ACC112 (cell line): ENCODE measurements around the gene CST8.

Experiments used
- H2AFZ ChIP-seq: fragments of 200-600 bp; sonication (generic); one replicate; pipeline ENCODE4 v1.6.0; 2017; ENCODE audit warnings: antibody characterized with exemption, low read length; ENCODE audit not compliant: unreplicated experiment
- H3K27ac ChIP-seq: fragments of 200-600 bp; sonication (generic); 2 replicates; pipeline ENCODE4 v1.5.1; 2014; ENCODE audit warnings: low read depth, mild to moderate bottlenecking, antibody characterized with exemption, low read length, moderate library complexity
- H3K27me3 ChIP-seq: fragments of 200-600 bp; sonication (generic); 2 replicates; pipeline ENCODE4 v1.6.1; 2014; ENCODE audit warnings: mild to moderate bottlenecking, antibody characterized with exemption, low read length, moderate library complexity, mixed read lengths; ENCODE audit not compliant: insufficient read depth
- H3K36me3 ChIP-seq: fragments of 200-600 bp; sonication (generic); 2 replicates; pipeline ENCODE4 v1.6.1; 2016; ENCODE audit warnings: mild to moderate bottlenecking, antibody characterized with exemption, low read length, moderate library complexity, mixed read lengths; ENCODE audit not compliant: insufficient read depth
- H3K4me1 ChIP-seq: fragments of 200-600 bp; sonication (generic); one replicate; pipeline ENCODE4 v1.6.1; 2016; ENCODE audit warnings: low read length, mixed read lengths; ENCODE audit not compliant: insufficient read depth, unreplicated experiment, control insufficient read depth
- H3K4me3 ChIP-seq: fragments of 200-600 bp; sonication (generic); 2 replicates; pipeline ENCODE4 v1.5.1; 2014; ENCODE audit warnings: mild to moderate bottlenecking, low read depth, low read length
- H3K79me2 ChIP-seq: fragments of 200-600 bp; sonication (generic); one replicate; pipeline ENCODE4 v1.6.0; 2016; ENCODE audit warnings: low read length; ENCODE audit not compliant: control insufficient read depth, unreplicated experiment, insufficient read depth

Gene CST8

DNA sequence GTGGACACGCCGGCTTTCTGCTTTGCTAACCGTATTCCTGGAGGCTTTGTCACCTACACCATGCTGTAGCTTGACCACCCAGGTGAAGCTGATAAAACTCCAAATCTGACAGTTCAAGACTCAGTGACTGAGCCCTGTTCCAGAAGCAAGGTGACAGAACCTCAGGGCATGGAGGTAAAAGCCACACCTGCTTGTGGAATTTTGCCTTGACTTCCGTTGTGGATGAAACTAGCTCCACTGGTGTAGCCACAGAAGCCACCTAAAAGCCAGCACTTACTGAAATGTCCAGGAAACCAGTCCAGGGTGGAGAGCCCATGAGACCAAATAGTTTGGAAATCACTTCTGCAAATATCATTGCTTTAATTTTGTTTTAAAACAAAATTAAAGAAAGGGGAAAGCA, 11.0 kb downstream of the CST8 start:
- Histone ChIP-seq H2AFZ (no peak overlapping the region), H3K36me3 (no peaks in the 10 kb centered on the region), H3K4me1 (no peaks in the 10 kb centered on the region), H3K27ac (no peak overlapping the region), H3K27me3 (peaks cover 44% of the 10 kb centered on the region), H3K4me3 (no peak overlapping the region), H3K79me2 (no peaks in the 10 kb centered on the region)

DNA sequence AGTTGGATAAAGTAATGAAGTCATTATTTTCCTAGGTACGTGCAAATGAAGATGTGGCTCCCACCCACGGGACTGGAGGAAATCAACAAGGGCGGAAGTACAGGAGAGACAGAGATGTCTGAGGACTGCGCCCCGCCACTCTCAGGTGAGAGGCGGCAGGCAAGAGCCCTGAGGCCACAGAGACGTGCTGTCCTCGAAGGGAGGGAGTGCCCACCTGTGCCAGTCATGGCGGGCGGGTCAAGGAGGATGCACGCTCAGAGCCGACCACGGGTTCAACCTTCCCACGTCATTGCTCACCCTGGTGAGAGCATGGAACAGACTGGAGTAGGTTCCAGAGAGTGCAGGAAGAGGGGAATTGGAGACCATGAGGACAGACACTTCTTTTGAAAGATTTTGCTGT, 12.7 kb downstream of the CST8 start:
- Histone ChIP-seq H3K27ac (no peak overlapping the region), H3K79me2 (no peaks in the 10 kb centered on the region), H2AFZ (no peak overlapping the region), H3K4me3 (no peak overlapping the region), H3K27me3 (peaks cover 45% of the 10 kb centered on the region), H3K36me3 (no peaks in the 10 kb centered on the region), H3K4me1 (no peaks in the 10 kb centered on the region)

DNA sequence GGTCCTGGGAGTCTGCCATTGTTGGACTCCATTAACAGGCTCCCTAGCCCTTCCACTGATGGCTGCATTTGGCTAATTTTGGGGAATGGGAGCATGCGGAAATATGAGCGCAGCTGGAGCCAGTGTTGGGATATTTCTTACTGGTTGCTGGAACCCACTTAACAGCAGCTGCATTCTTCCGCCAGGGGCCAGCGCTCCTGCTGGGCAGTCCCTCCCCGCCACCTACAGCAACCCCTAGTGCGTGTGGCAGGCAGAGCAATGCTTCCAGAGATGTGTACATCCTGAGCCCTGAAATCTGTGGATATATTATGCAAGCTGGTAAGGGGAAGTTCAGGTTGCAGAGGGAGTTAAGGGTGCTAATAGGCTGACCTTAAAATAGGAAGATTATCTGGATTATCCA, 16.4 kb downstream of the CST8 start:
- H3K4me3 ChIP-seq = no peak overlapping the region
- no peaks in the 10 kb centered on the region for H3K4me1 ChIP-seq
- H3K27ac ChIP-seq = no peak overlapping the region
- H2AFZ ChIP-seq = no peak overlapping the region
- H3K36me3 ChIP-seq = no peaks in the 10 kb centered on the region
- peaks cover 41% of the 10 kb centered on the region for H3K27me3 ChIP-seq
- H3K79me2 ChIP-seq = no peaks in the 10 kb centered on the region

DNA sequence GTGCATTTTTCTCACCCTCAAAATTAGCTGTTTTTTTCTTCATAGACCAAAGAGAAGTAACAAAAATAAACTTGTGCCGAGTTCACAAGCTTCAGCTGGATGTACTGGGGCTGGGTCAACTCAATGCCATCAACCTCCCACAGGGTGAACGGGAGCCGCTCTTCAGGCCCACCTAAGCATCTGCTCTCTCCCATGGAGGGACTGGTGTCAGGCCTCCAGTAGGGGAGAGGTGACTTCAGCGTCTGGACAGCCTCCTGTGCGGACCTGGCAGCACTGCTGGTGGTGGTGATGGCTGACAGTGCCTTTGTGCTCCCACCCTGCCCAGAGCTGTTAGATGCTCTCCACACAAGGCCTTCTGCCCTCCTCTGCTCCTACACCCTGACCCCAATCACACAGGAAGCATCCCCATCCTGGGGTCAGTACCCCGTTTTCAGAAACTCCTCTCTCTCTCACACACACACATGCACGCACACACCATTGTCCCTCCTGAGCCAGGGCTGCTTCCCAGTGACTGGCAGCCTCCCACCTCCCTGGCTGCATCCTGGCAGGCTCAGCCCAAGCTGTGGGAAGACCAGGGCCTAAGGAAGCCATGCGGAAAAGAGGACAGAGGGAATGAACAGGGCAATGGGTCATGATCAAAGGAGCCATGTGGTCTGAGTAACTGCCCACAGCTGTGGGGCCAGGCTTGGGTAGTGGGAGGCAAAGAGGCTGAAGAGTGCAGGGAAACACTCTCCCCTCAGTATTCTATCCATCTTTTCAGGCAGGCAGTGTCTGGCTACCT, 17.7 kb downstream of the CST8 start:
- Histone ChIP-seq H3K4me1 (no peaks in the 10 kb centered on the region), H3K4me3 (no peak overlapping the region), H3K27me3 (peaks cover 31% of the 10 kb centered on the region), H3K79me2 (no peaks in the 10 kb centered on the region), H3K36me3 (no peaks in the 10 kb centered on the region), H2AFZ (no peak overlapping the region), H3K27ac (no peak overlapping the region)

DNA sequence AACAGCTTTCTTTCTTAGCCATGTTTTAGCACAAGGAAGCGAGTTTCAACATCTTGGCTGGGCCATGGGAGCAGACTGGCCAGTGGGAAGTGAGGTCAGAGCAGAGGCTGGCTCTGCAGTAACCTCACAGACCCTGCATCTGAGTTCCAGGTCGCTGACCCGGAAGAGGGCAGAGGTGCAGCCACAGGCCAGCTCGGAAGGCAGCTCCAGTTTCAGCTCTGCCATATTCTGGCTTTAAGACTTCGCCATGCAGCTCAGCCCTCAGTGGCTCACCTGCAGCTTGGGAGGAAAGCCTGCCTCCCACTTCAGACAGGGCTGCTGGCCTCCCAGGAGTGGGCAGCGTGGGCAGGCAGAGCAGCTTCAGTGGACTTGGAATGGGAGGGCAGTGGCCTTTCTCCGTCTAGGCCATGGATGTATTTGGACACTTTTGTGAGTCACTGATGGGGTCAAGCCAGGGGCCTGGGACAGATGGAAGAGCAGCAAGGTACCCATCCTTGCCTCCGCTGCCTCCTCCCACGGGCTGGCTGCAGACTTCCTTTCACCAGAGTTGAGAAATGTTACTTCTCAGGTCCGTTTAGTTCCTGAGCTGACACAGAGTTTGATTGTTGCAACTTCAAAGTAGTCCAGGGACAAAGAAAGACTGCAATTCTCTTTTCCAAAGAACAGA, 18.5 kb downstream of the CST8 start:
- Histone ChIP-seq H3K27ac (no peak overlapping the region), H3K4me3 (no peak overlapping the region), H3K27me3 (peaks cover 24% of the 10 kb centered on the region), H3K4me1 (no peaks in the 10 kb centered on the region), H3K36me3 (no peaks in the 10 kb centered on the region), H3K79me2 (no peaks in the 10 kb centered on the region), H2AFZ (no peak overlapping the region)

DNA sequence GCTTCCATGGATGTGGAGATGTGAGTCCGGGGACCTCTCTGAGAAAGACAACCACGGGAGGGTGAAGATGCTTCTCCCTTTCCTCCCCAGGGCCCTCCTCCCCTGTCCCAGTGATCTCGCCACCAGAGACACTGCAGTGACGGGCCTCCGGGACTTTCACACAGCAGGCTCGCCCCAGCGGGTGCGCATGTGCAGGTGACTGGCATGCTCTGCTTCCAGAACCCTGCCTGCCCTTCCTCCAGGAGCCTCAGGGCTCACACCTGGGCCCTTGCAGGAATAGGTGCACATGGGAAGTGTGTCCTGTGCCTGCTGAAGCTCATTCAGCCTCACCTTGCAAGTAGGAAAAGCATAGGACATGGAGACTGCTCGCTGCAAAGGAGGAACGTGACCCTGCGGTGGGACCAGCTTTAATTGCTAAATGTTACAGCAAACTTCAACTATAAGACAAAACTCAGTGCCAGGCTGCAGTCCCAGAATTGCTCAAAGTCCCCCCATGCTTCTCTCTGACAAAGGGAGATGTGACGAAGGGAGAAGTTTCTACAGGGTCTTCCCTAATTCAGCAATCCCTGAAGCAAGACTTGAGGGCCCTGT, 19.2 kb downstream of the CST8 start:
- Histone ChIP-seq H2AFZ (no peak overlapping the region), H3K27me3 (peaks cover 24% of the 10 kb centered on the region; the same call in 1 of the 2 replicates)

DNA sequence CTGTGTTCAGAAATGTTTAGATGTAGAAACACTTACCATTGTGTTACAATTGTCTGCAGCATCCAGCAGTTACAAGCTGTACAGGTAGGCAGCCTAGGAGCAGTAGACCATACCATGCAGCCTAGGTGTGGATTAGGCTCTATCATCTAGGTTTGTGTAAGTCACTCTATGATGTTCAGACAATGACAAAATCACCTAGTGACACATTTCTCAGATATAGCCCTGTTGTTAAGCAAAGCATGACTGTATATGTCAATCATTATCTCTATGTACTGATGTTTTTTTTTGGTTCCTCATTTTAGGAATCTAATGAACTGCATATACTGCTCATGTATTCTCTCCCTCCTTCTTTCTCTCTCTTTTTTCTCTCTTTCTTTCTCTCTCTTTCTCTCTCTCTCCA, 22.2 kb downstream of the CST8 start:
- Histone ChIP-seq H2AFZ (no peak overlapping the region), H3K79me2 (no peaks in the 10 kb centered on the region), H3K36me3 (no peaks in the 10 kb centered on the region), H3K27ac (no peak overlapping the region), H3K4me3 (no peak overlapping the region), H3K4me1 (no peaks in the 10 kb centered on the region), H3K27me3 (peaks cover 14% of the 10 kb centered on the region; the same call in 1 of the 2 replicates)

More for the DNA sequence above, 19.2 kb downstream of the CST8 start:
- H3K4me3 ChIP-seq = no peak overlapping the region
- H3K79me2 ChIP-seq = no peaks in the 10 kb centered on the region
- no peaks in the 10 kb centered on the region for H3K36me3 ChIP-seq
- no peaks in the 10 kb centered on the region for H3K4me1 ChIP-seq
- no peak overlapping the region for H3K27ac ChIP-seq

DNA sequence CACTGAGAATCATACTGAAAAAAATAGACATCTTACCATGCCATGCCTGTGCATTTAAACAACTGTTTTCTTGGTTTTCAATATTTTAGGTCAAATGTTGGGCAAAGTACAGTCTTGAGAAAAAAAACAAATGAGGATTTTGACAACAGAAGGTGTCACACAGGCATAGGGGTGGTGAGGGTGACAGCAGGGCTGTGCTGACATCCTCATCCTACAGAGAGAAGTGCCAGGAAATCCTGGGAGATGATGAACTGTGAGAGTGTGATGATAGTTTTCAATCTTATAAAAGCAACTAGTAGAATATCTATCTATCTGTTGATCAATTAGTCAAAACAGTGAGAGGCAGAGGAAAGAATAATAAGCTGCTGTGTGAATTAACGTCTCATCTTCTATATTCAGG, 23.9 kb downstream of the CST8 start:
- Histone ChIP-seq H3K36me3 (no peaks in the 10 kb centered on the region), H3K4me3 (no peak overlapping the region), H3K27ac (no peak overlapping the region), H2AFZ (no peak overlapping the region), H3K79me2 (no peaks in the 10 kb centered on the region), H3K4me1 (no peaks in the 10 kb centered on the region), H3K27me3 (peaks cover 14% of the 10 kb centered on the region; the same call in 1 of the 2 replicates)

DNA sequence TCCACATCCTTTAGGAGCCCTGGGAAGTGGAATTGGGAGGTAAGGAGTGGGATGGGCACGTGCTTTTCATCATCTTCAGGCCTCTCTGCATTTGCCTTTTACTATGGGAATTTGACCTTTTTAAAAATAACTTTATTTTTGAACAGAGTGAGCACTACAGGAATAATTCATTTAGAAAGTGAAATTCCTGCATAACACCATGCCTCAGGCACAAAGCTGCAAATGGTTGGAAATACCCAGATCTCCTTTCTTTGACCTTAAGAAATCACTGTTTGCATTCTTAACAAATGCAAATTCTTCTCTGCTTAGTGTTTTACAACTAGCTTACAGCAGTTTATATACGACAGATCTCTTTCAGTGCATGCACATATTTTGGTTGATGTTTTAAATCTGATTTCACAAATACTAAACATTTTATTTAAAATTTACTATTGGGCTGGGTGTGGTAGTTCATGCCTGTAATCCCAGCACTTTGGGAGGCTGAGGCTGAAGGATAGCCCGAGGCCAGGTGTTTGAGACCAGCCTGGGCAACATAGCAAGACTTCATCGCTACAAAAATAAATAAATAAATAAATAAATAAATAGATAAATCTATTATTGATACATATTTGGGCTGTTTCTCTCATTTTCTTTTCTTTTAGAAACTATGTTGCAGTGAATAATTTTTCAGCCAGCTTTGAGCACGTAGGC, 24.5 kb downstream of the CST8 start:
- no peaks in the 10 kb centered on the region for H3K4me1 ChIP-seq
- H3K79me2 ChIP-seq = no peaks in the 10 kb centered on the region
- no peaks in the 10 kb centered on the region for H3K36me3 ChIP-seq
- H3K27ac ChIP-seq = no peak overlapping the region
- H2AFZ ChIP-seq = no peak overlapping the region
- H3K27me3 ChIP-seq = peaks cover 14% of the 10 kb centered on the region; the same call in 1 of the 2 replicates
- H3K4me3 ChIP-seq = no peak overlapping the region

DNA sequence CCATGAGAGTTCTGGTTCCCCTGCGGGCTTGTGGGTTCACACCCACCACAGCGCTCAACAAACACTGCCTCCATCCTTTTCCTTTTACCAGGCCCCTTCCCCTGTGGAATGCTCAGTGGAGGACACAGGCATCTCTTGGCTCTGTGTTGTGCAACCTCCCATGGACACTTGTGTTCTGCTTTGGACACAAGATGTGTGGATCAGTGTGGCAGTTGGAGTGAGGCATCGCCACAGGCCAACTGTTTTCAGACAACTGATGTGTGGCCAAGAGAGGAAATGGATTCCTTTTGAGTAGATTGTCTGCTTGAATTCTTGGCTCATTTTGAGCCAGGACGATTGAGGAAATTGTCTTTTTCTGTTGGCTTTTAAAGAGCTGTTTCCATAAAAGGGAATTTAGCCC, 26.8 kb downstream of the CST8 start:
- H3K79me2 ChIP-seq = no peaks in the 10 kb centered on the region
- no peak overlapping the region for H3K27ac ChIP-seq
- no peaks in the 10 kb centered on the region for H3K4me1 ChIP-seq
- no peaks in the 10 kb centered on the region for H3K36me3 ChIP-seq
- no peak overlapping the region for H3K4me3 ChIP-seq
- H3K27me3 ChIP-seq = peaks cover 10% of the 10 kb centered on the region
- H2AFZ ChIP-seq = no peak overlapping the region
